Activated T-cell treated with anti-CD3 and anti-CD28 coated beads, Interleukin-2, amount 50 U/mL, for 72 hours (primary cell): Measurements from ENCODE around the gene GLYATL1. TPM values are rescaled to one million over a fixed set of nuclear protein-coding genes. Genes with fewer than 3 reads are reported as not detected.
"Not testable (repeated sequence)": the region's sequence is repeated elsewhere in the genome, so short reads cannot be mapped to it uniquely, and the experiment has no call there.

Experiments used
- ATAC-seq, 2 donors: fragments of 150-1000 bp; cut with Tn5 transposase; replicated peaks in 1 of 2; 2 replicates each; pipeline ENCODE4 v1.10.0; 2021; ENCODE audit warnings: moderate library complexity in 2 of 2, mild to moderate bottlenecking in 1 of 2
- DNase-seq, 2 donors: peaks; one replicate each; pipeline ENCODE4 v3.0.0; 2021 to 2022; ENCODE audit warnings: mixed read lengths in 1 of 2
- H3K27ac Mint-ChIP-seq: one replicate; pipeline ENCODE4 v1.8.0; 2022; ENCODE audit warnings: mild to moderate bottlenecking, moderate library complexity, mixed read lengths
- H3K27me3 Mint-ChIP-seq: one replicate; pipeline ENCODE4 v1.8.0; 2022; ENCODE audit warnings: low read depth, mixed read lengths
- H3K36me3 Mint-ChIP-seq, 2 donors: one replicate each; pipeline ENCODE4 v1.8.0; 2022; ENCODE audit warnings: mixed read lengths in 2 of 2, mild to moderate bottlenecking in 1 of 2; ENCODE audit not compliant: insufficient read depth in 2 of 2
- H3K4me1 Mint-ChIP-seq: one replicate; pipeline ENCODE4 v1.8.0; 2022; ENCODE audit warnings: low read depth, mixed read lengths
- H3K4me3 Mint-ChIP-seq, 2 donors: one replicate each; pipeline ENCODE4 v1.8.0; 2022; ENCODE audit warnings: mild to moderate bottlenecking in 2 of 2, mixed read lengths in 2 of 2, moderate library complexity in 2 of 2
- H3K9me3 Mint-ChIP-seq, 2 donors: one replicate each; pipeline ENCODE4 v1.8.0; 2022; ENCODE audit warnings: mixed read lengths in 2 of 2
- total RNA-seq, 2 donors: library from RNA; stranded (reverse); gene quantifications; one replicate each; pipeline ENCODE4 v1.2.3, GENCODE V29; 2022

Gene GLYATL1
- total RNA-seq, 2 donors from 2014 or later: 0.24 TPM; not detected in 1

- H3K9me3 Mint-ChIP-seq: no peaks in the 10 kb centered on the region
- ATAC-seq: no peak
- H3K4me1 Mint-ChIP-seq: no peaks in the 10 kb centered on the region
- no peak for DNase-seq
- no peak overlapping the region for H3K27ac Mint-ChIP-seq
- H3K27me3 Mint-ChIP-seq: peaks cover 8% of the 10 kb centered on the region
- no peak overlapping the region for H3K4me3 Mint-ChIP-seq
- H3K36me3 Mint-ChIP-seq: no peaks in the 10 kb centered on the region
Measured at GRCh38 chr11:58979222-58979621, 39.9 kb downstream of the GLYATL1 start.

- Mint-ChIP-seq H3K27me3 (peaks cover 16% of the 10 kb centered on the region), H3K9me3 (peaks cover 0 to 2% of the 10 kb centered on the region in 2 donors), H3K4me3 (no peak overlapping the region), H3K27ac (no peak overlapping the region), H3K36me3 (no peaks in the 10 kb centered on the region), H3K4me1 (no peaks in the 10 kb centered on the region)
- ATAC-seq (no peak), DNase-seq (no peak)
Measured at GRCh38 chr11:58980159-58980843, 41.0 kb downstream of the GLYATL1 start.

GRCh38 chr11:58992489-58992888 lies 53.2 kb downstream of the GLYATL1 start:
- Mint-ChIP-seq H3K4me3 (no peak overlapping the region), H3K27me3 (peaks cover 40% of the 10 kb centered on the region), H3K36me3 (no peaks in the 10 kb centered on the region), H3K9me3 (no peaks in the 10 kb centered on the region), H3K4me1 (no peaks in the 10 kb centered on the region), H3K27ac (no peak overlapping the region)
- ATAC-seq (no peak), DNase-seq (no peak)

GRCh38 chr11:58994171-58994570 lies 54.9 kb downstream of the GLYATL1 start:
- Mint-ChIP-seq H3K36me3 (no peaks in the 10 kb centered on the region), H3K4me1 (no peaks in the 10 kb centered on the region), H3K9me3 (no peaks in the 10 kb centered on the region), H3K27me3 (peaks cover 24% of the 10 kb centered on the region), H3K4me3 (no peak overlapping the region), H3K27ac (no peak overlapping the region)
- ATAC-seq (no peak), DNase-seq (no peak)

- no peak overlapping the region for H3K27ac Mint-ChIP-seq
- no peaks in the 10 kb centered on the region for H3K9me3 Mint-ChIP-seq
- H3K27me3 Mint-ChIP-seq: peaks cover 2% of the 10 kb centered on the region
- H3K4me3 Mint-ChIP-seq: no peak overlapping the region
- ATAC-seq: no peak
- no peaks in the 10 kb centered on the region for H3K4me1 Mint-ChIP-seq
- H3K36me3 Mint-ChIP-seq: no peaks in the 10 kb centered on the region
- DNase-seq: no peak
Measured at GRCh38 chr11:58998480-58999290, 59.4 kb downstream of the GLYATL1 start.

- no peaks in the 10 kb centered on the region for H3K27me3 Mint-ChIP-seq
- DNase-seq: no peak
- no peaks in the 10 kb centered on the region for H3K4me1 Mint-ChIP-seq
- no peak overlapping the region for H3K4me3 Mint-ChIP-seq
- H3K9me3 Mint-ChIP-seq: no peaks in the 10 kb centered on the region
- no peak for ATAC-seq
- no peak overlapping the region for H3K27ac Mint-ChIP-seq
- H3K36me3 Mint-ChIP-seq: no peaks in the 10 kb centered on the region
Measured at GRCh38 chr11:58999291-58999680, 60.0 kb downstream of the GLYATL1 start.

GRCh38 chr11:59000003-59000402 lies 60.7 kb downstream of the GLYATL1 start:
- Mint-ChIP-seq H3K36me3 (no peaks in the 10 kb centered on the region), H3K27ac (no peak overlapping the region), H3K4me1 (no peaks in the 10 kb centered on the region), H3K4me3 (no peak overlapping the region), H3K9me3 (no peaks in the 10 kb centered on the region), H3K27me3 (no peaks in the 10 kb centered on the region)
- ATAC-seq (no peak), DNase-seq (no peak)

GRCh38 chr11:59002006-59002405 lies 62.7 kb downstream of the GLYATL1 start:
- DNase-seq, H3K9me3 Mint-ChIP-seq, H3K27me3 Mint-ChIP-seq, H3K4me1 Mint-ChIP-seq, H3K27ac Mint-ChIP-seq, H3K4me3 Mint-ChIP-seq, H3K36me3 Mint-ChIP-seq, ATAC-seq: not testable (repeated sequence)

Other genes with a start within 250 kb of the GLYATL1 start
- not detected for gene GLYAT, start 207.5 kb upstream of the GLYATL1 start, total RNA-seq
- not detected for gene GLYATL2, start 94.8 kb upstream of the GLYATL1 start, total RNA-seq
- not detected for gene GLYATL1B, start 146.8 kb downstream of the GLYATL1 start, total RNA-seq
- gene FAM111B, start 167.7 kb downstream of the GLYATL1 start, total RNA-seq: 1 to 10 TPM; 7.4 to 9.1 TPM
- 100 to 1,000 TPM; 117 to 140 TPM for gene FAM111A, start 203.4 kb downstream of the GLYATL1 start, total RNA-seq
- gene DTX4, start 232.6 kb downstream of the GLYATL1 start, total RNA-seq: under 1 TPM in 1 of 2 donors, not detected in 1; 0.70 TPM